ENCODE results near the gene PIEZO2. TPM values are rescaled to one million over a fixed set of nuclear protein-coding genes. Genes with fewer than 3 reads are reported as not detected.

PIEZO2 gene
- polyA plus RNA-seq, 1 donor from 2014 or later: 0.30 TPM

GRCh38 chr18:10927286-10927992 is 221.9 kb downstream of the PIEZO2 start:
- no peak overlapping the region for H3K4me2 ChIP-seq (ENCODE audit: low read length)
- H3K27ac ChIP-seq (ENCODE audit: low read length): no peak overlapping the region
- H2AFZ ChIP-seq (ENCODE audit: low read depth, low read length): no peak overlapping the region
- H3K9ac ChIP-seq (ENCODE audit: low read length): no peak overlapping the region
- H3K27me3 ChIP-seq (ENCODE audit: insufficient read depth, low read depth, low read length): no peaks in the 10 kb centered on the region
- H3F3A ChIP-seq (ENCODE audit: insufficient read depth, low read length, poor library complexity, severe bottlenecking): no peaks in the 10 kb centered on the region
- H3K9me3 ChIP-seq (ENCODE audit: low read length): no peaks in the 10 kb centered on the region
- no peaks in the 10 kb centered on the region for H3K79me2 ChIP-seq (replicated peaks; ENCODE audit: insufficient read depth, low read length)
- TF ChIP-seq EZH2 (IDR thresholded peaks at IDR 0.05; ENCODE audit: borderline replicate concordance, insufficient read depth, low read length, poor library complexity, severe bottlenecking): no peak
- no peak overlapping the region for H3K4me3 ChIP-seq (ENCODE audit: low read length)
- H4K20me1 ChIP-seq (ENCODE audit: insufficient read depth): no peaks in the 10 kb centered on the region
- H3K36me3 ChIP-seq (ENCODE audit: insufficient read depth, low read length): no peaks in the 10 kb centered on the region
- H3K9me2 ChIP-seq (ENCODE audit: insufficient read depth, low read length): no peaks in the 10 kb centered on the region

GRCh38 chr18:10926621-10927161 is 222.7 kb downstream of the PIEZO2 start:
- Histone ChIP-seq H3K4me3 (ENCODE audit: low read length) (no peak overlapping the region), H3K4me2 (ENCODE audit: low read length) (no peak overlapping the region), H3K9ac (ENCODE audit: low read length) (no peak overlapping the region), H4K20me1 (ENCODE audit: insufficient read depth) (no peaks in the 10 kb centered on the region), H2AFZ (ENCODE audit: low read depth, low read length) (no peak overlapping the region), H3K36me3 (ENCODE audit: insufficient read depth, low read length) (no peaks in the 10 kb centered on the region), H3K9me3 (ENCODE audit: low read length) (no peaks in the 10 kb centered on the region), H3K27ac (ENCODE audit: low read length) (no peak overlapping the region), H3K79me2 (replicated peaks; ENCODE audit: insufficient read depth, low read length) (no peaks in the 10 kb centered on the region), H3F3A (ENCODE audit: insufficient read depth, low read length, poor library complexity, severe bottlenecking) (no peaks in the 10 kb centered on the region), H3K27me3 (ENCODE audit: insufficient read depth, low read depth, low read length) (no peaks in the 10 kb centered on the region), H3K9me2 (ENCODE audit: insufficient read depth, low read length) (no peaks in the 10 kb centered on the region)
- TF ChIP-seq SMC3 (conservative IDR thresholded peaks at IDR 0.05; ENCODE audit: poor library complexity) (no peak), MXI1 (conservative IDR thresholded peaks at IDR 0.05; ENCODE audit: poor library complexity, severe bottlenecking) (no peak), POLR2AphosphoS5 (IDR thresholded peaks at IDR 0.05) (no peak), EP300 (conservative IDR thresholded peaks at IDR 0.05; ENCODE audit: poor library complexity, severe bottlenecking) (no peak), EZH2 (IDR thresholded peaks at IDR 0.05; ENCODE audit: borderline replicate concordance, insufficient read depth, low read length, poor library complexity, severe bottlenecking) (no peak), REST (IDR thresholded peaks at IDR 0.05; ENCODE audit: borderline replicate concordance) (no peak), RAD21 (conservative IDR thresholded peaks at IDR 0.05) (no peak), TAF1 (IDR thresholded peaks at IDR 0.05; ENCODE audit: low read depth) (no peak), CTCF (IDR thresholded peaks at IDR 0.05; ENCODE audit: poor library complexity, severe bottlenecking) (no peak)
